HG03354 (cell line): ENCODE measurements around the gene ARSD.
"Not testable (repeated sequence)": the region's sequence is repeated elsewhere in the genome, so short reads cannot be mapped to it uniquely, and the experiment has no call there.

Experiments used
- ATAC-seq: cut with Tn5 transposase; IDR thresholded peaks from one replicate; pipeline ENCODE4 v1.9.1; 2021; ENCODE audit warnings: mild to moderate bottlenecking; ENCODE audit not compliant: unreplicated experiment, poor library complexity, severe bottlenecking

Gene ARSD

DNA sequence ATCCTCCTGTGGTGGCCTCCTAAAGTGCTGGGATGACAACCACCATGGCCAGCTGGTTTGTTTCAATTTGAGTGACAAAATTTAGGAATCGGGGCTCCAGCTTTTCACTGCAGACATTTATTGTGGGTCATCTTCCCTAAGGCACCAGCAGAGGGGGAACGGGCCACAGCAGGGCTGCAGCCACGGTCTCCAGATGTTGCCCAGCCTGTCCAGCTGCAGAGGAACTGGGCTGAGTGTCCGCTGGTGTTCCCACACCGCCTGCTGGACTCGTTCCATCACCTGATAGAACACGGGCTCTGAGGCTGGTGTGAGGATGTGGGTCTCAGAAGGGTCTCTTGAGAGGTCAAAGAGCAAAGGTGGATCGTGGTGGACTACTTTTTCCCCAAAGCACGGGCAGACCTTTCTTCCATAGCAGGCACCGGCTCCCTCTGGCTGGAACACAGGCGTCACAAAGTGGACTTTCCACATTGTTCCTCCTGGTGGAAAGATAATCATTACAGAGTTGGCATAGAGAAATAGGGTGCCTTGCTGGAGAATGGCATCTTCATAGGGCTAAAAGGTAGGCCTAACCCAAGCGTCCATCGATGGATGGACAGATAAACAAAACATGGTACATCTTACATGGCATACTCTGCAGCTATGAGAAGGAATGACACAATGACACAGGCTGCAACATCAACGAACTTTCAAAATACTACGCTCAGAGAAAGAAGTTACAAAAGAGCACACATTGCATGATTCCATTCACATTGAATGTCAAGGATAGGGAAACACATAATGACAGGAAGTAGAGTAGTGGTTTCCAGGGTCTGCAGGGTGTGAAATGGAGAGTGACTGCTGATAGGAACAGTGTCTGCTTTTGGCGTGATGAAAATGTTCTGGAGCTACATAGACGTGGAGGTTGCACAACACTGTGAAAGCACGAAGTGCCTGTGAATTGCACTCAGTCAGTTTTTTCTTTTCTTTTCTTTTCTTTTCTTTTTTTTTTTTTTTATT, 5.9 kb upstream of the ARSD start:
- no peak for ATAC-seq

DNA sequence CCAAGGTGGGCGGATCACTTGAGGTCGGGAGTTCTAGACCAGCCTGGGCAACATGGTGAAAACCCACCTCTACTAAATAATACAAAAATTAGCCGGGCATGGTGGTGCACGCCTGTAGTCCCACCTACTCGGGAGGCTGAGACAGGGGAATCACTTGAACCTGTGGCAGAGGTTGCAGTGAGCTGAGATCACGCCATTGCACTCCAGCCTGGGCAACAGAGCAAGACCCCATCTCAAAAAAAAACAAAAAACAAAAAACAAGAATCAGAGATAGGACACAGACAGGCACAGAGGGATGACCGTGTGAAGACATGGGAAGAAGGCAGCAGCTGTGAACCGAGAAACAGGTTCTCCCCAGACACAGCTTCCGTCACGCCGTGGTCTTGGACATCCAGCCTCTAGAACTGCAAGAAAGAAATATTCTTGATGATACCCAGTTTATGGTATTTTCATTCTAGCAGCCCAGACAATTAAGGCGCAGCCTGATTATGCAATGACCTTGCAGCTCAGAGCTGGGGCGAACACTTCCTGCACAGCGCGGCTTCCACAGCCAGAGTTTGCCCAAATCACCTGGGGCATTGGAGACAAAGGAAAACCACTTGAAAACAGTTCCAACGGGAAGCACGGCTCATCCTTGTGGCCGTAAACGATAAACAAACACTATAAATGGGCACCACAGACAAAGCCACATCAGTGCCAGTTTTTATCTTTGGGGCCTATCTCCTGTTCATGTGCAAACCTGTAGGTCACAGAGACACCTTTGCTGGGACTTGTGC, 4.2 kb upstream of the ARSD start:
- ATAC-seq = no peak

DNA sequence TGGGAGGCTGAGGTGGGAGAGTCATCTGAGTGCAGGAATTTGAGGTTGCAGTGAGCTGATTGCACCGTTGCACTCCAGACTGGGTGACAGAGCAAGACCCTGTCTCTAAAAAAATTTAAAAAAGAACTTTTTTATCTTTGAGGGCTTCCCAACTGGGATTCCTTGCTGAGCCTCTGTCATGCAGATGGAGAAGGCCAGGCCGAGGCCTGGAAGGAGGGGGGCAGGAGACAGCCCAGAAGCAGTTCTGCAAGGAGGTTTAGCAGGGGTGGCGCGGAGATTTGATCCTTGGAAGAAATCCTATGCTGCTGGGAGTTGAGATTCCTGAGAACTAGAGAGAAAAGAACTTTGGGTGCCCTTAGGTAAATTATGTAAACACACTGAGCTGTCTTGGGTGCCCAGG, 2.5 kb upstream of the ARSD start:
- ATAC-seq = no peak

DNA sequence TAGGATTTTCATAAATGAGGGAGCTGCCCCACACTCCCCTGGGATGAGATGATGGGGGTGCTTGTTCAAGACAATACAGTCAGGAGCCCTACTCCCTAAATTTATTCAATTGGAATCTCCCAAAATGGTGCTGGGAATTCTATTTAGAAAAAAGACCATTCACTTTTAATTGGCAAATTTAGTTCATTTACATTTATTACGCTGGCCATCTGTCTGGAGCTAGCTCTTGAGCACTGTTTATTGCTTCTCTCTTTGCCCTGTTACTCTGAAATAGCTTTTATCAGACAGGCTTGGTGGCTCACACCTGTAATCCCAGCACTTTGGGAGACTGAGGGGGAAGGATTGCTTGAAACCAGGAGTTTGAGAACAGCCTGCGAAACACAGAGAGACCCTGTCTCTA, 2.0 kb upstream of the ARSD start:
- no peak for ATAC-seq

DNA sequence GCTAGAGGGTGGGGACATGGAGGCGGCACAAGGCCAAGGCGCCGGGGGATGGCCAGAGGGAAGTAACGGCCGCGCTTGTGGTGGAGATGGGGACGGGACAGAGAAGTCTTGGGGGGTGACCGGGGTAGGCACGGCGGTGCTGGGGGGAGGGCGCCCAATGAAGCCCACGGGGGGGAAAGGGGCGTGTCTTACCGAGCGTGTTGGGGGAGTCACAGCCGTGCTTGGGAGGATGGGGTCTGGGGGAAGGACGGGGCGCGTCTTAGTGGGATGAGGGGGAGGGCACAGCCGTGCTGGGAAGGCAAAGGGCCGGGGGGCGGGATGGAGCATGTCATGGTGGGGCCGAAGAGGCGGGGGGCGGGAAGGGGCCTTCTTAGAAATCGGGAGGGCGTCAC, 952 bp downstream of the ARSD start:
- ATAC-seq = no peak

DNA sequence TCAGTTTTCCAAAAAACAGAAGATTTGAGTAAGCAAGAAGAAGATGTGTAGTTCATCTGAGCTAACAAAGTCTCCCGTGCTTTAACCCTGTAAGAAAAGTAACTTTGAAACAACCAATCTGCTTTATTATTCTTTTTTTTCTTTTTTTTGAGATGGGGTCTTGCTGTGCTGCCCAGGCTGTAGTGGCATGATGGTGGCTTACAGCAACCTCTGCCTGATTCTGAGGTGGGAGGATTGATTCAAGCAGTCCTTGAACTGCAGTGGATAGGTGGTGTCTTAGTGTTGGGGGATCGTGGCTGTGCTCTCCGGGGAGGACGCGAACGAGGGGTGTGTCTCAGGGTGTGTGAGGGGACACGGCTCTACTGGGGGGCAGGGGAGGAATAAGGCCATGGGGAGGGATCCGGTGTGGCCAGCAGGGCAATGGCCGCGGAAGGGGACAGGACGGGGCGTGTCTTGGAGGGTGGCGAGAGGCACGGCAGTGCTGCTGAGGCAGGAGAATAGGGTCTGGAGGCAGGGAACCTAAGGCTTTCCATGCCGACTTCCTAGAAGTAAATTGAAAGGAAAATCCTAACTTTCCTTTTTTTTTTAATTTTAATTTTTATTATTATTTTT, 2.4 kb downstream of the ARSD start:
- no peak for ATAC-seq

DNA sequence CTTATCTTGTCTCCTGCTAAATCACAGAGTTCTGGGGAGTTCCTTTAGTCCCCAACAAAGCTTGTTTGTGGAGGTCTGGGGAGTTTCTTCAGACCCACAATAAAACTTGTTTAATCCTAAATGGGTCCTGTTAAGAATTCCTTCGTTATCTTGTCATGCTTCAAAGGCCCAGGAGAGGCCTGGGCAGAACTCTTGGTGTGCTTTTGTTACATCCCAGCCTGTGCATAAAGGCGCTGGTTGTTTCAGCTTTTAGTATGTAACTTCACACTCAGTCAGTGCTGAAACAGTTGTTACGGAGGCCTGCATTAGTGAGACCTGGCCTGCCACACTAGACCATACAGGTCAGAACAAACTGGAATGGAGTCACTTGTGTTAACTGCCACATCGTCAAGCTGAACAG, 2.9 kb downstream of the ARSD start:
- ATAC-seq = not testable (repeated sequence)

DNA sequence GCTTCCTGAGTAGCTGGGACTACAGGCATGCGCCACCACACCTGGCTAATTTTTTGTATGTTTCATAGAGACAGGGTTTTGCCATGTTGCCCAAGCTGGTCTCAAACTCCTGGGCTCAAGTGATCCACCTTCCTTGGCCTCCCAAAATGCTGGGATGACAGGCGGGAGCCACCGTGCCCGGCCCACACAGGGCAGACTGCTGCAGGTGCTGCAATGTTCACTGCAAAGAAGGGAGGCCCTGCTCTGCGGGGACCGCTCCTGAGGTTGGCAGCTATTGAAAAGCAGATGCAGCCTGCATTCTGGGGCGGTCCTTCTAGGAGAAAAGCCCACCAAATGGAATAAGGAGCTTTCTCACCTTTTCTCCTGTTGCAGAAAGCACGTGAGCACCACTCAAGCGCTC, 5.0 kb downstream of the ARSD start:
- no peak for ATAC-seq

DNA sequence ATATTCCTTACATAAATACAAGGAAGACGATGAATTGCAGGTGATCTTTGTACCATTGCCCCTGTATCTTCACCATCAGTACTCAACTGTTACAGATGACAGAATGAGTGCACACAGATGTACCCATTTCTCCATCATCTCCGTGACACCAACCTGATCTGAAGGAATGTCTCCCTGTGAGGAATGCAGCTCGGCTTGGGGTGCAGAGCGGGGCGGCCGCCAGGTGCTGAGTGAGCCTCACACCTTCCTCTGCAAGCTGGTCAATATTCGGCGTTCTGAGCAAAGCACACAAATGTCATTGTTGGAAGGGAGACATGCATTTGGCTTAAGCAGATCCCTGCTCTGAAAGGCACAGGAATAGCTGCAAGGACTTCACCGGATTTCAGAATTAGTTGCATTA, 7.4 kb downstream of the ARSD start:
- no peak for ATAC-seq

DNA sequence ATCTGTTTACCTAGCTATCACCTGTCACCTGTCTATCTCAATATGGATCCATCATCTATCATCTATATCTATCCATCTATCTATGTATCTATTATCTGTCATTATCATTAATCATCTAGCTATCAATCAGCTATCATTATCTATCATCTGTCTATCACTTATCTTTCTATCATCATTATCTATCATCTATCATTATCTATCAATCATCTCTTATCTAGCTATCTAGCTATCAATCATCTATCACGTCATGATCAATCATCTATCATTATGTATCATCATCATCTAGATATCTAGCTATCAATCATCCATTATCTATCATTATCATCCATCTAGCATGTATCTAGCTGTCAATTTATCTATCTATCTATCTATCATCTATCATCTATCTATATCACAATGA, 7.9 kb downstream of the ARSD start:
- ATAC-seq = no peak

DNA sequence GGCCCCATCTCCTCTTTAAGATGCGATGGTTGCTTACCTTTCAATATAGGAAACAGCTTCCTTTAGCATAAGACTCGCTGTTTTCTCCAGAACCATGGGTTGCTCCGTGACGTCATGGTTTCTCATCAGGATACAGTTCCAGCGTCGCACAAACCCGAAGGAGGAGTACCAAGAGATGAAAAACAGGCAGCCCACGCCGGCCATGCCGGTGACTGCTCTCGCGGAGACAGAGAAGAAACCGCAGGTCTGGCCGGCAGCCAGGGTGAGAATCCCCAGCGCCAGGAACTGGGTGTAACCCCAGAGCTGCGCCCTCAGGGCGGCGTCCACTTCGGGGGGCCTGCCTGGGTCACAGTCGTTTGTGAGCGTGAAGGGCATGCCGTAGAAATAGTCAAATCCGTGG, 11.4 kb downstream of the ARSD start:
- ATAC-seq = no peak

DNA sequence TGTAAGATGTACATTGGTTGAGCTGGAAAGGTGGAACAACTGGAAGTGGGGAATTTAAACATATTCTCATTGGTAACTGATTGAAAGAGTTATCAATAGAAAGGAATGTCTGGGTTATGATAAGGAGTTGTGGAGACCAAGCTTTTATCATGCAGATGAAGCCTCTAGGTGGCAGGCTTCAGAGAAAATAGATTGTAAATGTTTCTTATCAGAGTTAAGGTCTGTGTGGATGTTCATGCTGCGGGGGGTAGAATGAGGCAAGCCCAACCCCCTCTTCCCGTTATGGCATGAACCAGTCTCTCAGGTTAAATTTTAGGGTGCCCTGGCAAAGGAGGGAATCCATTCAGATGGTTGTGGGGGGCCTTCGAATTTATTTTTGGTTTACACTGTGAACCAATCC, 16.0 kb downstream of the ARSD start:
- ATAC-seq = no peak

DNA sequence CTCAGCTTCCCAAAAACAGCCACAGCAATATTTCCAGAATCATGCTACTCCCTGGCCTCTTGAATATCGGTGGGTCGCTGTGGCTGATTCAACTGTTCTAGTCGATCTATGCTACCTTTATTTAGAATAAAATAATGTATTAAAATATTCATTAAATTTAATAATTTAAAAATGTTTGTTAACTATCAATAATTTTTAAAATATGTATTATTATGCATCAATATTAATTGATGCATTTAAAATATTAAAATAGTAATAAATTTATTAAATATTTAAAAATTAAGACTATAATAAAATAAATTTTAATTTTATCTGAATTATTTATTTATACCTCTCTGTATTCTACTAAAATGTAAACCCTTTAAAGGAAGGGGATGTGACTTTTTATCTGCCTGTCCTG, 19.0 kb downstream of the ARSD start:
- no peak for ATAC-seq

DNA sequence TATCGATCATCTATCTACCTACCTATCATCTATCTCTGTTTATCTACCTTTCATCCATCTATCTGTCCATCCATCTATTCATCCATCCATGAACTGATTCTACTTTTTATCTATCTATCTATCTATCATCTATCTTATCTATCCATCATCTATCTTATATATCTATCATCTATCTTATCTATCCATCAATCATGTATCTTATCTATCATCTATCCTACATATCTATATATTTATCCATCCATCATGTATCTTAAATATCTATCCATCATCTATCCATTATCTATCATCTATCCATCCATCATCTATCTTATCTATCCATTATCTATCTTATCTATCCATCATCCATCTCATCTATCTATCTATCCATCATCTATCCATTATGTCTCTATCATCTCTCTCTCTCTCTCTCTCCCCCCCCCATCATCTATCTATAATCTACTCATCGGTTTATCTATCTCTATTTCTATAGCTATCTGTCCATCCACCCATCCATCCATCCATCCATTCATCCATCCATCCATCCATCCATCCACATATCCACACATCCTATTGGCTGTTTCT, 20.9 kb downstream of the ARSD start:
- ATAC-seq = no peak

DNA sequence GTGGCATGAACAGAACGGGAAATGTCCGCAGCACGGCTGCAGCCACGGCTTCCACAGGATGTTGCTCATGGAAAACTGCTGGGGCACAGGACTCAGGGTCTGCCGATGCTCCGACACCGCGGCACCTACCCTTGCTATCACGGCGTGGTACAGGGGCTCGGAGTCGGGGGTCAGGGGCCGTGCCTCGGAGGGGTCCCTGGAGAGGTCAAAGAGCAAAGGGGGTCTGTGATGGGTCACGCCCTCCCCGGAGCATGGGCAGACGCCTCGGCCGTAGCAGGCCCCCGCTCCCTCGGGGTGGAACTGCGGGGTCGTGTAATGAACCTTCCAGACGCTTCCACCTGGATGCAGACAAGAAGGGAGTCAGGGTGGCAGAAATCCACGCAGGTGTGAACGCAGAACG, 21.8 kb downstream of the ARSD start:
- no peak for ATAC-seq

DNA sequence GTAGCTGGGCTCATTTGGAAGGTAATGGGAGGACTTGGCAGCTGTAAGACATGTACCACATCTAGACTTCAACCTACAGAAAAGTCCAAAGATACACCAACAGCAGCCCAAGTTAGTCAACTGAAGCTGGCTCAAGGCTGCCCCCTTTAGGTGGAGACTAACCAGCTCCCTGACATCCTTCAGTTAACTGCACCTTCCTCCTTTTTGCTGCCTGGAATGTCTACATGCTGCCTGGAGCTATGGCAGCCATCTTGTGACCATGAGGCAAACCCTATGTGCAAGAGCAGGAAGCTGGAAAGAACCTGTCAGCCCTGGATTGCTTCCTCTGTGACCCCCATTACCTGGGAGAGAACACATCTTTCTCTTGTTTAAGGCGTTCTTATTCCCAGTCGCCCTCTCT, 25.8 kb downstream of the ARSD start:
- no peak for ATAC-seq

DNA sequence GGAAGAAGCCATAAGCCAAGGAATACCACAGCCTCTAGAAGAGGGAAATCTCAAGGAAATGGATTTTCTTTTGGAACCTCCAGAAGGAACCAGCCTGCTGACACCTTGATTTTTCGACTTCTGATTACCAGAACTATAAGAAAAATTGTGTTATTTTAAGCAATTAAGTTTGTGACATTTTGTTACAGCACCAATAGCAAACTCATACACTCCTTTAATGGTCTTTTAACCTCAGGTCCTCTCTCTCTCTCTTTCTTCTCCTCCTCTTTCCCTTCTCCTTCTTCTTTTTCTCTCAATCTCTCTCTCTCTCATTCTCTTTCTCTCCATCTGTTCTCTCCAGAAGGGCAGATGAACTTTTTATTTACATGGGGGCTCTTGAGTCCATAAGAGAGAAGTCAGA, 26.3 kb downstream of the ARSD start:
- ATAC-seq = no peak

DNA sequence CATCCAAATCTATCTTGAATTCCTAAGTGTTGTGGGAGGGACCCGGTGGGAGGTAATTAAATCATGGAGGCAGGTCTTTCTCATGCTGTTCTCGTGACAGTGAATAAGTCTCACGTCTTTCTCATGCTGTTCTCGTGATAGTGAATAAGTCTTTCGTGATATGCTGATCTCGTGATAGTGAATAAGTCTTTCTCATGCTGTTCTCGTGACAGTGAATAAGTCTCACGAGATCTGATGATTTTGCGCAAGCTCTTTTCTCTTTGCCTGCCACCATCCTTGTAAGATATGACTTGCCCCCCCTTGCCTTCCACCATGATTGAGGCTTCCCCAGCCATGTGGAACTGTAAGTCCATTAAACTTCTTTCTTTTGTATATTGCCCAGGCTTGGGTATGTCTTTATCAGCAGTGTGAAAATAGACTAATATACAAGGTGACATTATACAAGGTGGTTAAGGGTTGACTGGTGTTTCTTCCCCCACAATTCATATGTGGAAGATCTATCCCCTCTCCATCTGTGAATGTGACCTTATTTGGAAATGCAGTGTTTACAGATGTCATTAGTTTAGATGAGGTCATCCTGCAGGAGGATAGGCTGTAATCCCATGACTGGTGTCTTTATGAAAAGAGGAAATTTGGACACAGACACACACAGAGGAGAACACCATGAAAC, 27.6 kb downstream of the ARSD start:
- ATAC-seq = no peak

DNA sequence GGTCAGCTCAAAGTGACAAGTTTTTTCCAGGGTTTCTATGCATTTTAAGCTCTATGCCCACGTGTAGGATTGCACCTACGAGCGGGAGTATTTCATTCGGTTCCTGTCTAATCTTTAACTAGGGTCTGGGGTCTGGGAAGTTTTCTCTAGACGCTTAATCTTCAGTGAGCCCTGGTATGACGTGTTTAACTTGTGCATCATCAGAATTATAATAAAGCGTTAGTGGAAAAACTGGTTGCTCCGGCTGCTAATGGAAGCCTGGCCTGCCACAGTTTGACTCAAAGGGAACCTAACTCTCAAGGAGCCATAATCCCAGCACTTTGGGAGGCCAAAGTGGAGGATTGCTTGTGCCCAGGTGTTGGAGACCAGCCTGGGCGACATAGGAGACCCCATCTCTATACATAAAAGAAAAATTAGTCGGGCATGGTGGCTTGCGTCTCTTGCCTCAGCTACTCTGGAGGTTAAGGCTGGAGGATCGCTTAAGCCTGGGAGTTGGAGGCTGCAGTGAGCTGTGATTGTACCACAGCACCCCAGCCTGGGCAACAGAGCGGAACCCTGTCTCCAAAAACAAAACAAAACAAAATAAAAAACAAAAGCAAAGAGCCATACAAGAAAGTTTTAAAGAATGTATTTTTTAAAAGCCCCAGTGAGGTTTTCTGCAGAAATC, 30.2 kb downstream of the ARSD start:
- ATAC-seq = no peak
